Panc1 (cell line): ENCODE results near the gene MMP23B. TPM values are rescaled to one million over a fixed set of nuclear protein-coding genes. Genes with fewer than 3 reads are reported as not detected.

Experiments
- ATAC-seq: fragments of 200-7000 bp; cut with Tn5 transposase; 2 replicates; pipeline ENCODE4 v1.9.1; 2020; ENCODE audit warnings: mild to moderate bottlenecking, moderate library complexity
- BruUV-seq: library from RNA; stranded (reverse); fragments of 400-500 nt; replicated peaks from 2 replicates; lab custom pipeline; 2021; lab: Mats Ljungman, UMichigan
- CTCF ChIA-PET: fragments of 300-600 bp; sonication (Branson Sonifier 250); formaldehyde crosslinking; loops from one replicate; lab custom pipeline; 2022; ENCODE audit warnings: antibody characterized with exemption; lab: Charles Lee
- POLR2A ChIA-PET: fragments of 300-600 bp; sonication (Branson Sonifier 250); formaldehyde crosslinking; loops from one replicate; lab custom pipeline; 2022; ENCODE audit warnings: antibody characterized with exemption; lab: Charles Lee
- DNase-seq: peaks from one replicate; pipeline ENCODE4 v3.0.0-alpha.2; 2010; ENCODE audit warnings: low read depth, low spot score
- H3K27ac ChIP-seq: 2 replicates; pipeline ENCODE4 v1.5.1; 2011; ENCODE audit warnings: mild to moderate bottlenecking, low read length, inconsistent platforms
- H3K27me3 ChIP-seq: fragments of 200-500 bp; sonication (Bioruptor generic); 2 replicates; pipeline ENCODE4 v1.6.0; 2014; ENCODE audit warnings: low read length, inconsistent platforms; ENCODE audit not compliant: control insufficient read depth, insufficient read depth
- H3K36me3 ChIP-seq: fragments of 200-500 bp; sonication (Bioruptor generic); 2 replicates; pipeline ENCODE4 v1.5.1; 2014; ENCODE audit warnings: inconsistent platforms, mild to moderate bottlenecking, low read length, moderate library complexity; ENCODE audit not compliant: control insufficient read depth, insufficient read depth
- H3K4me1 ChIP-seq: 2 replicates; pipeline ENCODE4 v1.5.1; 2011; ENCODE audit warnings: inconsistent platforms, mild to moderate bottlenecking, low read length, moderate library complexity; ENCODE audit not compliant: control insufficient read depth, insufficient read depth
- H3K4me3 ChIP-seq, 2 experiments: 2 replicates each; pipeline ENCODE4 v1.5.1; 2011 to 2012; ENCODE audit warnings: low read depth in 2 of 2, low read length in 2 of 2, mild to moderate bottlenecking in 2 of 2, inconsistent platforms in 1 of 2, moderate library complexity in 1 of 2
- H3K9me3 ChIP-seq: fragments of 200-500 bp; sonication (Bioruptor generic); 2 replicates; pipeline ENCODE4 v1.5.1; 2014; ENCODE audit warnings: low read depth, mild to moderate bottlenecking, inconsistent platforms, low read length, moderate library complexity; ENCODE audit not compliant: control insufficient read depth, insufficient read depth
- CTCF ChIP-seq: fragments of 450-650 bp; IDR thresholded peaks from 2 replicates; pipeline ENCODE4 v1.5.1; 2017; ENCODE audit warnings: mild to moderate bottlenecking
- POLR2AphosphoS5 ChIP-seq: IDR thresholded peaks from 2 replicates; pipeline ENCODE4 v1.6.1; 2012; ENCODE audit warnings: mild to moderate bottlenecking, low read depth, low read length, moderate library complexity
- REST ChIP-seq, 2 experiments: IDR thresholded peaks; 2 replicates each; pipeline ENCODE4 v1.6.1; 2011 to 2012; ENCODE audit warnings: low read depth in 2 of 2, control low read depth in 1 of 2, low read length in 1 of 2, mild to moderate bottlenecking in 1 of 2, moderate library complexity in 1 of 2; ENCODE audit not compliant: insufficient read depth in 1 of 2
- SIN3A ChIP-seq: IDR thresholded peaks from 2 replicates; pipeline ENCODE4 v1.6.1; 2012; ENCODE audit warnings: low read depth, mild to moderate bottlenecking, low read length, moderate library complexity, borderline replicate concordance; ENCODE audit not compliant: insufficient read depth
- TCF7L2 ChIP-seq: IDR thresholded peaks from 2 replicates; pipeline ENCODE4 v1.6.1; 2011; ENCODE audit warnings: mild to moderate bottlenecking, low read depth, low read length, inconsistent platforms
- in situ Hi-C: cut with HindIII; loops from 2 replicates; pipeline ENCODE4 v1.10.0; 2016; ENCODE audit warnings: low sequenced_read_pairs, low pct_unique_long_range_greater_than_20kb
- intact Hi-C: fragments of 100-400 bp; cut with micrococcal nuclease; formaldehyde crosslinking; loops from one replicate; pipeline ENCODE4 v1.10.0; 2022; ENCODE audit not compliant: unreplicated experiment
- total RNA-seq: library from RNA; stranded (reverse); gene quantifications from one replicate; pipeline ENCODE4 v1.2.1, GENCODE V29; 2021; ENCODE audit not compliant: unreplicated experiment

MMP23B gene
- total RNA-seq, 1 experiment from 2014 or later, result 5.0 TPM

GRCh38 chr1:1614204-1614953 is 17.6 kb upstream of the MMP23B start:
- intact Hi-C loops, result no loop called here
- H3K4me1 ChIP-seq, result peaks cover 20% of the 10 kb centered on the region
- ChIA-PET CTCF (no interaction called here), POLR2A (no interaction called here)
- H3K27me3 ChIP-seq, result no peaks in the 10 kb centered on the region
- no peak for TF ChIP-seq TCF7L2
- TF ChIP-seq SIN3A, result no peak
- no peak for TF ChIP-seq REST (IDR thresholded peaks at IDR 0.05; ENCODE audit: insufficient read depth in 1 of 2, low read depth in 2 of 2, low read length in 1 of 2)
- TF ChIP-seq CTCF, result no peak
- no peak for TF ChIP-seq POLR2AphosphoS5
- no peak for ATAC-seq
- H3K36me3 ChIP-seq, result no peaks in the 10 kb centered on the region
- no peak for DNase-seq
- H3K27ac ChIP-seq, result no peak overlapping the region; the same call in 1 of the 2 replicates
- H3K9me3 ChIP-seq, result no peaks in the 10 kb centered on the region
- peak overlapping the region; percentile 73 to 87 for H3K4me3 ChIP-seq
- TSS peak; percentile 91 for BruUV-seq
- in situ Hi-C loops, result no loop called here

- no TSS peak for BruUV-seq
- H3K36me3 ChIP-seq, result no peaks in the 10 kb centered on the region
- no peak for TF ChIP-seq POLR2AphosphoS5
- no peak for TF ChIP-seq CTCF
- TF ChIP-seq TCF7L2, result no peak
- no peak for TF ChIP-seq REST (IDR thresholded peaks at IDR 0.05; ENCODE audit: insufficient read depth in 1 of 2, low read depth in 2 of 2, low read length in 1 of 2)
- TF ChIP-seq SIN3A, result no peak
- DNase-seq (no peak), ATAC-seq (no peak)
- in situ Hi-C loops (no loop called here), intact Hi-C loops (no loop called here)
- CTCF ChIA-PET, result no interaction called here
- POLR2A ChIA-PET, result no interaction called here
- H3K4me1 ChIP-seq, result peaks cover 20% of the 10 kb centered on the region
- H3K4me3 ChIP-seq, result peak overlapping the region; percentile 73 to 87
- H3K27me3 ChIP-seq, result no peaks in the 10 kb centered on the region
- no peak overlapping the region; the same call in 1 of the 2 replicates for H3K27ac ChIP-seq
- no peaks in the 10 kb centered on the region for H3K9me3 ChIP-seq
These were observed 17.1 kb upstream of the MMP23B start for GRCh38 chr1:1614954-1615255.
